ENCODE data around the gene TSPAN9. TPM values are rescaled to one million over a fixed set of nuclear protein-coding genes. Genes with fewer than 3 reads are reported as not detected.

Gene TSPAN9
- total RNA-seq, 1 donor from 2014 or later, result 83.7 TPM

- DNase-seq (ENCODE audit: low read depth in 2 of 2), result no peak
Measured at GRCh38 chr12:3184485-3184884, 107.3 kb downstream of the TSPAN9 start.

GRCh38 chr12:3185260-3185870, 108.2 kb downstream of the TSPAN9 start:
- DNase-seq (ENCODE audit: low read depth in 2 of 2), result no peak

DNA sequence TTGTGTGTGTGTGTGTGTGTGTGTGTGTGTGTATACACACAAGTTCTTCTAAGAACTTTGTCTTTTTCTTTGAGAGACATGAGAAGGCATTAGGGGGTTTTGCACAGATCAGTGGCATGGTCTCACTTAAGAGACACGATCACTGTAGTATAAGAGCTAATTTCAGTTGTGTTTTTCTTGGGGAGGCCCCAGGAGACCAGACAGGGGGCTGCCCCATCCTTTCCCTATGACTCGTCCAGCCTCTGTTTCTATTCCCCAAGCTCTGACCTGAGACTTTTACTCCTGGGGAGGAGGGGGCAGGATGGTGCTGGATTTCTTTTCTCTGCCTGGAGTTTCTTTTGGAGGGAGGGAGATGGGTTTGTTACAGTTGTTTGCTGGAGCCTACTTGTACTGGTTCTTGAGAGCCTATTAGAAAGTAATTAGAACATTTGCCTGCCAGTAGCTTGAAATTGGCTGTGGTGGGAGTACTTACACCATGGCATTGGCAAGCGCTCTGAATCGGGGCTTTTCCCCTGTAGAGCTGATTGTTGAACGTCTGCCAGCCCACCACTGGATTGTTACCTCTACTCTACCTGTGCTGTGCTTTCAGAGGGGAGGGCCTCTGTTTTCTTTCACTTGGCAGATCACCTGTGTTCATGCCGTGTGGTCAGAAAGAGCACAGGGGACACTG, 109.5 kb downstream of the TSPAN9 start:
- DNase-seq (ENCODE audit: low read depth in 2 of 2), result no peak

- no peak for DNase-seq (ENCODE audit: low read depth in 2 of 2)
Measured at GRCh38 chr12:3187846-3188770, 110.9 kb downstream of the TSPAN9 start.

DNA sequence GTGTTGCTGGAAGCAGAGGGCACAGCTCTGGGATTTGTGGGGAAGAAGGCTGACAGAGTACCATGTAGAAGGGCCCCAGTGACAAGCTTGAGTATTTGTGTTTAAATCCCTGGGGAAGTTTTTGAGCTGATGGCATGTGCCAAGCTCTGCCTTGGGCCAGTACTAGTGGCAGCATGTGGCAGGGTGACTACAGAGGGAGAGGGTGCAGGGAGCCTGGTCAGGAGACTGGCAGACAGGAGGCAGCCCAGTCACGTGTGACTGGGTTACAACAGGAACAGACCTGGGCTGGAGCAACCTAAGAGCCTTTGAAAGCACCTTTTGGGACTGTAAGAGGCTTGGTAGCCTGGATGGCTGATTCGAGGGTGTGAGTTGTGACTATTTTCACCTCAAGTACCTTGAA, 112.1 kb downstream of the TSPAN9 start:
- DNase-seq (ENCODE audit: low read depth in 2 of 2), result no peak

DNA sequence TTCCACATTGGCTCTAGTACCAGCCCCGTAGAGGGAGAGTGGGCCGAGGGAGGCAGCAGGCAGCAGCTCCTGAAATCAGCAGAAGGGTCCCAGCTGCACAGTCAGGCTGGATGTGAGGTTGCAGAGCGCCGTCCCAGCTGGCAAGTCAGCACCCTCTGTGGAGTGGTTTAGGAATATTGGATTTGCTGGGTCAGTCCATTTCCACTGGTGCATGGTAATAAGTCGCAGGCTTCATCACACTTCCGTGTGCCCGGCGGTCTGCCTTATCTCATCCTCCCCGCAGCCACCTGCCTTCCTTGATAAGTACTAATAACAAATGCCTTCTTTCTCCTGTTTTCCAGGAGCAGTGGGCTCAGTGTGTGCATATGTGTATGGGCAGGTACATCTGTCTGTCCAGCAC, 112.9 kb downstream of the TSPAN9 start:
- peak; percentile 48 to 67 for DNase-seq (ENCODE audit: low read depth in 2 of 2)

DNA sequence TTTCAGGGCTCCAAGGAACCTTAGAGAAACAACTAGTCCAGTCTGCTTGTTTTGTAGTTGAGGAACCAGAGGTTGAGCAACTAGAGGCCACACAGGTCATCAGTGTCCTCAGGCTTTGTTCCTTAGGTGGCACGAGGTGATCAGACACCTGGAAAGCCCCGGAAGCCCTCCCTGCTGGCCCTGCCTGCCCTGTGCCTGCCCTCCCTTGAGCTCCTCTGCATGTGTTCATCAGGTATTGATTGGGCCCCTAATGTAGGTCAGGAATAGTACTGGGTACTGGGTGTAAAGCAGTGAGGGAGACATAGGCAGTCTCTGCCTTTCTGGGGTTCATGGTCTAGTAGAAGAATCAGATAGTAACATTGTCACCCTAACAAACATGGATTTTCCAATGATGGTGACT, 114.3 kb downstream of the TSPAN9 start:
- no peak for DNase-seq (ENCODE audit: low read depth in 2 of 2)

DNA sequence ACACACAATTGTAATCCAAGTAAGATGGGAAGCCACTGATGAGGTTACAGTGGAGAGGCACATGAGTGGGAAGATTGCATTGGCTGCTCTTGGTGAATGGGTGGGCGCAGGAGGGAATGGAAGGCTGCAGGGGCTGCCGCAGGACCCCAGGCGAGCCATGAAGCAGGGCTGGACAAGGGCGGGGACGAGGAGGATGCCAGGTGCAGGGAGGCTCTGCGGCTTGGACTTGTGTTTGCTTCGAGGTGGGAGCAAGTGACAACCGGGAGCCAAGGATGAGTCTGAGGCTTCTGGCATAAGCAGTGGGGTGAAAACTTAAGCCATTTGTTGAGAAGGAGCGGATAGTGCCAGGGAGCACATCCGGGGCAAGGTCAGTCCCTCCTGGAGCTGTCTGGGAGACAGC, 115.0 kb downstream of the TSPAN9 start:
- no peak for DNase-seq (ENCODE audit: low read depth in 2 of 2)

GRCh38 chr12:3193131-3193530, 116.0 kb downstream of the TSPAN9 start:
- no peak for DNase-seq (ENCODE audit: low read depth in 2 of 2)

DNA sequence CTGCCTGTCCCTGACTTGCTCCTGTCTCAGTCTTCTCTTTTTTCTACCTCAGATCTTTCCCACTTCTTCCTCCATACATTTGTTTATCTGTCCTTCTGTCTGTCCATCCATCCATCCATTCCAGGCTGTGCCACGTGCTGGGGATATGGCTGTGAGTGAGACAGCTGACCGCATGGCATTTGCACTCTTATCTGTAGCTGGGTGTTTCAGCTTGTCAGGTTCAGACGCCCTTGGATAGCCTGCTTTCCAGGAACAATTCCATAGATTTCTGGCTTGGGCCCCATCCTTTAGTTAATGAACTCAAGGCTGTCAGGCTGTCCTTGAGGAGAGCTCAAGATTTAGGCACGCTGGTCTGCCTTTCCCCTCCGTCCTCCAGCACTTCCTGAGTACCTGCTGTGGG, 116.6 kb downstream of the TSPAN9 start:
- no peak for DNase-seq (ENCODE audit: low read depth in 2 of 2)

DNA sequence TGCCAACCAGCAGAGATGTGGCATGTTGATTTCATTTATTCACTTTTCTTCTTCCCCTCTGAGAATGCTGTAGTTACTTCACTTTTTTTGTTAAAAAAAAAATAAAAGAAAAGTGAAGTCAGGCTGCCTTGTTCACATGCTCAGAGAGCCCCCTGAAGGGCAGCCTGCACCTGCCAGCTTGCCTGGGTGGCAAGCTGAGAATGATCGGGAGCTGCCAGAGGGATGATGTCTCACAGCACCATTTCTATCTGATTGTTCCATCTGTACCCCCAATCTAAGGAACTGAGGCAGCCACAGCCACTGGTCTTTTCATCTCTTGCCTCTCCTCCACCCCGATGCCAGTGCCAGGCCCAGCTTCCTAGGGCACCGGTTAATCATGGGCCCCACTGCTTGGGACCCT, 118.2 kb downstream of the TSPAN9 start:
- no peak for DNase-seq (ENCODE audit: low read depth in 2 of 2)

- DNase-seq (ENCODE audit: low read depth in 2 of 2), result no peak
Measured at GRCh38 chr12:3195859-3196483, 118.8 kb downstream of the TSPAN9 start.

DNA sequence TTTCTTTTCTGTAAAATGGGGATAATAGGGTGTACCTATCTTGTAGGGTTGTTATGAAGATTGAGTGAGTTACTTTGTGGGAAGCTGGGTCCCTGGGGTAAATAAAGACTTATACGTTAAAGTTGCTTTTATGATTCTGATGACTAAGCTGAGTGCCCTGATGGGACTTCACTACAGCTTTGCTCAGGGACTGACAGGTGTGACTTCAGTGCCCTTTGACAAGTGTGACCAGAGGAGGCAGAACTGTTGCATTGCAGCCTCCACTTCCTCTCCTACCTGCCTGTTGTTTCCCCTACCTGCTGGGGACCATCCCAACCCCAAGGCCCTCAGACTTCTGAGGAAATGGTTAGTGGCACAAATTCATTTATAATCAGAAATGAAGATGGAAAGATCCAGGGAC, 119.3 kb downstream of the TSPAN9 start:
- DNase-seq (ENCODE audit: low read depth in 2 of 2), result no peak

DNA sequence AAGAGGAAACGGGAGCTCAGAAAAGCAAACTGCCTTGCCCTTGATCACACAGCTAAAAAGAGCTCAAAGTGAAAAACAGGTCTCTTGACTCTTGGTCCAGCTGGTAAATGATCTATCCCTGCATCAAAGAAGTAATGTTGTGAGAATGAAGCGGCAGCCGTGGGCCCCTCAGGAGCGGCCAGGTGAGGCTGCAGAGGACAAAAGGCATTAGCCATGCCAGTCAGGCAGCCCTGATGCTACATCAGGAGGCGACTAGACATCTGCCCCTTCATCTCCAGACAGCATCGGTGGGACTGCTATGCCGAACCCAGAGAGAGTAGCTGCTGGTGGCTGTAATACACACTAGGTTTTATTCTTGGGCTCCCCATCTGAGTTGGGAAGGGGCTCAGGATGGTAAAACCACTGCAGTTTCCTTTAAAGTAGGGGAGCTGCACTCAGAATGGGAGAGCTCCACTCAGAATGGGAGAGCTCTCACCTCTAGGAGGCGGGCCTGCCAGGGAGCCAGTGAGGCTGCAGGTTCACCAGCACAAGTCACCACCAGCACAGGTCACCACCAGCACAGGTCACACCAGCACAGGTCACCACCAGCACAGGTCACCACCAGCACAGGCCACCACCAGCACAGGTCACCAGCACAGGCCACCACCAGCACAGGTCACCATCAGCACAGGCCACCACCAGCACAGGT, 120.1 kb downstream of the TSPAN9 start:
- DNase-seq (ENCODE audit: low read depth in 2 of 2), result no peak

DNA sequence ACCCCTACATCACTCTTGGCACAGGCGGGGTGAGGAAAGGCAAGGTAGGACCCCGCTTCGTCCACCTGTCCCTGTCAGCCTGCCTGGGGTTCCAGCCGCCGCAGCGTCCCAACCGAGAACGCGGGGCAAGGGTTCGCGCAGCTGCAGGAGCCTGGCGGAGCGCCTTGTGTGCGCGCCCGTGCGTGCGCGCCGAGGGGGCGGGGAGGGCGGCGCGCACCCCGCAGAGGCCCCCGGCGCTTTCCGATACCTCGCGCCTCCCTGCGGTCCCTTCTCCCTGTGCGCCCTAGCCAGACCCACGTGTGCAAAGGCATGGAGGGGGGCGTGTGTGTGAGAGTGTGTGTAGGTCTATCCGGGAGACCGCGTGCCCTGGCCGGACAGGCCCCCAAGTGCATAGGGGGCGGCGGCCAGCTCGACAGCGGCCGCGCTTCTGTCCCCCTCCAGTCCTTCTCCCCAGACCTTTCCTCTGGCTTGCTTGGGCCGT, 122.4 kb downstream of the TSPAN9 start:
- DNase-seq (ENCODE audit: low read depth in 2 of 2), result peak in 1 of 2 donors; percentile 50

DNA sequence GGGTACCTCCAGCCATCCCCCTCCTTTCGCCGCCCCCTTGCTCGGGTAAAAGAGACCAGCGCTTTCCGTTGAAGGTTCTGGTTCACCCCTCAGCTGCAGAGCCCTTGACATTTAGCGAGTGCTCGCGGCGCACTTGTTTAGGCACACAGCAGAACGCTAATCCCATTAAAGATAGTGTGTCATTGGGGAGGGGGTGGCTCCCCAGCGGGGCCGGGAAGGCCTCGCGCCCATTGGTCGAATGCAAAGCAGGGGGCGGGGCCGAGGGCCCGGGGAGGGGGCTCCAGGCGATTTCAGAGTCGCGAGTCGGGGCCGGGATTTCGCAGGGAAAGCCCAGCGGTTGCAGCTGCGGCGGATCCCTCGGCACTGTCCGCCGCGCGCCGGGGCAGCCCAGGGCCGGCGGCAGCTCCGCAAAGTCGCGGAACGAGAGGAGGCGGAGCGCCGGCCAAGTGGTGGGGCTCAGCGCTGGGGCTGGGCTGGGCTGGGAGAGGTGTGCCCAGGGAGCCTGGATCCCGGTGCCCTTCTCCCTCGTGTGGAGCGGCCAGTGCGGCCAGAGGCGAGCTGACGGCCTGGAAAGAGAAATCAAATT, 122.9 kb downstream of the TSPAN9 start:
- DNase-seq (ENCODE audit: low read depth in 2 of 2), result peak; percentile 61 to 68

DNA sequence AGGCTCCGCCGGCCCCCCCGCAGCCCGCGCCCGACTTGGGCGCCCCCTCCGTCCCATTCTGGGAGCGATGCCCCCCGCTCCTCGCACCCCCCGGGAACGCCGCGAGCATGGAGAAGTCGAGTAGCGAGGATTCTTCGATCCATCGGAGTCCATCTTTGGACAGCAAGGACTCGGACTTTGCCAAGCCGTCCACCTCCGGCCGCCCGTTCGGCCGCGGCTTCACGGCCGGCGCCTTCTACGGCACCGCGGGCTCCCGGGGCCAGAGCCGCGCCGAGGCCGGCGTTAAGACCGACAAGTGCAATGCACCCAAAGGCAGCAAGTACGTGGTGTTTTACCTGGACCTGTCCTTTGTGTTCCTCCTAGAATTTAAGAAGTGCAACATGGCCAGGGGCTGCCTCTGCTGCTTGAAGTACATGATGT, 123.6 kb downstream of the TSPAN9 start:
- DNase-seq (ENCODE audit: low read depth in 2 of 2), result no peak

- DNase-seq (ENCODE audit: low read depth in 2 of 2), result no peak
Measured at GRCh38 chr12:3201339-3202051, 124.3 kb downstream of the TSPAN9 start.

DNA sequence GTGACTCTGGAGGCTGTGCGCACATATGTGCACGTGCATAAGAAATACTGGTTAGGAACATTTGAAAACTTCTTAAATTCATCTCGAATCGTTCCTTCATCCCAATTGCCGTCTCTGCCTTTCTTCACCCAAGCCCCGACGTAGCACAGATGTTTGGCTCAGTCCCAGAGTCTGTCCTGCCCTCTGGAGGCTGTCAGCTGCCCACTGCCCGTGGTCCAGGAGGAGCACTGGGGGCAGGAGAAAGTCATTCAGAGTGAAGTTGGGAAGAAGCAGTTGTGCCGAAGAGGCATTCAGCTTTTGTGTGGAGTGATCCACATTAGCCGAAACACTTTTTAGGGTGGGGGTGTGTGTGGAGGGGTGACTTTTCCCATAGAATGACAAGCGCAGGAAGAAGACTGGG, 124.9 kb downstream of the TSPAN9 start:
- no peak for DNase-seq (ENCODE audit: low read depth in 2 of 2)

Data from lung microvascular endothelial cell (primary cell).